Naive B cell (primary cell): ENCODE measurements around the gene ZNF750. TPM values are rescaled to one million over a fixed set of nuclear protein-coding genes. Genes with fewer than 3 reads are reported as not detected.

Experiments
- ATAC-seq, 2 donors: fragments of 150-1000 bp; cut with Tn5 transposase; 2 replicates each; pipeline ENCODE4 v1.10.0; 2021; ENCODE audit warnings: low read depth in 2 of 2, mild to moderate bottlenecking in 2 of 2, moderate library complexity in 2 of 2
- DNase-seq: peaks from one replicate; pipeline ENCODE4 v3.0.0; 2022
- H3K27ac Mint-ChIP-seq, 6 donors: one replicate each; pipeline ENCODE4 v1.8.0; 2020 to 2022; ENCODE audit warnings: mild to moderate bottlenecking in 6 of 6, mixed read lengths in 6 of 6, moderate library complexity in 5 of 6, inconsistent platforms in 2 of 6
- H3K27me3 Mint-ChIP-seq, 3 donors: one replicate each; pipeline ENCODE4 v1.8.0; 2021 to 2022; ENCODE audit warnings: mixed read lengths in 3 of 3, mild to moderate bottlenecking in 1 of 3
- H3K36me3 Mint-ChIP-seq, 2 donors: one replicate each; pipeline ENCODE4 v1.8.0; 2020 to 2022; ENCODE audit warnings: mixed read lengths in 2 of 2, inconsistent platforms in 1 of 2, mild to moderate bottlenecking in 1 of 2
- H3K4me1 Mint-ChIP-seq, 3 donors: one replicate each; pipeline ENCODE4 v1.8.0; 2020 to 2022; ENCODE audit warnings: mixed read lengths in 3 of 3, inconsistent platforms in 1 of 3, mild to moderate bottlenecking in 1 of 3, moderate library complexity in 1 of 3
- H3K4me3 Mint-ChIP-seq, 8 donors: one replicate each; pipeline ENCODE4 v1.8.0; 2020 to 2022; ENCODE audit warnings: mild to moderate bottlenecking in 8 of 8, mixed read lengths in 8 of 8, moderate library complexity in 8 of 8, inconsistent platforms in 2 of 8
- H3K9me3 Mint-ChIP-seq, 7 donors: one replicate each; pipeline ENCODE4 v1.8.0; 2020 to 2022; ENCODE audit warnings: mixed read lengths in 7 of 7, mild to moderate bottlenecking in 5 of 7, inconsistent platforms in 2 of 7, moderate library complexity in 1 of 7
- polyA plus RNA-seq, 6 donors: library from polyadenylated mRNA; unstranded; fragments of 300-500 nt; fragmentation: Illumina TruSeq; gene quantifications; one replicate each; pipeline ENCODE4 v1.2.3, GENCODE V29; 2021; ENCODE audit warnings: low read depth in 6 of 6

The ZNF750 gene
- polyA plus RNA-seq, 6 donors from 2014 or later, result 0.12 TPM; not detected in 5

DNA sequence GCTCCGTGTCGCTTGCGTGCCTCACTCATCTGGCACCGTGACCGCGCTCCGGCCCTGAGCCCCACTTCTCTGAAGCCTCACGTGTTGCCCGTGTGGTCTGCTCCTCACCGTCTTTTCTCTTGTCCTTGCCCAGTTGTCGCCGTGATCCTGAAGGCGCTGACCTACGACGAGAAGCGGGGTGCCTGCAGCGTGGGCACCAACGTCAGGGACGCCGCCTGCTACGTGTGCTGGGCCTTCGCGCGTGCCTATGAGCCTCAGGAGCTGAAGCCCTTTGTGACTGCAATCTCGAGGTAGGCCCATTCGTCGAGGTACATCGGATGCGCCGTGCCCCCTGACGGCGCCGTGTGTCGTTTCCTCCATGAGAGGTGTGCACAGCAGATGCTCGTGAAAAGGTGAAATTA, 30.3 kb upstream of the ZNF750 start:
- Mint-ChIP-seq H3K27ac (peak overlapping the region; percentile 97 to 99 (median 98)), H3K4me3 (peak overlapping the region in 6 of 8 donors; percentile 65 to 84 (median 76)), H3K36me3 (peaks cover 0 to 8% of the 10 kb centered on the region in 2 donors), H3K4me1 (peaks cover 45 to 89% (median 66%) of the 10 kb centered on the region in 3 donors), H3K27me3 (peaks cover 8 to 35% (median 26%) of the 10 kb centered on the region in 3 donors), H3K9me3 (no peaks in the 10 kb centered on the region)
- no peak for ATAC-seq
- no peak for DNase-seq

DNA sequence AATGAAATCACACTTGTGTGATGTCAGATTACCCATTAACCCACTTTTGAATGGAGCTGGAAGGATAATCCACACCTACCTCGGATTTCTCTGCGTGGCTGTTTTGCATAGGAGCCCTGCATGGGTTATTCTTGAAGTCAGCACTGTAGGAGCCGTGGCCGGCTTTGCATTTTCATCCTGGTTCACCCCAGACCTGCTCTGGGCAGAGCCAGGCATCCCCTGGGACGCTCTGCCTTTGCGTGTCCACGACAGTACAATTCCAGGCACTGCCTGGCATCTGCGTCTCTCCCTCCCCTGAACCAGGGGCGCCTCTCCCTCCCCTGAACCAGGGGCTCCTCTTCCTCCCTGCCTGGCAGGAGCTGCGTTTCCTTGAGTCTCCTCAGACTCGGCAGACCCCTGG, 29.7 kb upstream of the ZNF750 start:
- H3K4me1 Mint-ChIP-seq, result peaks cover 46 to 89% (median 66%) of the 10 kb centered on the region in 3 donors
- H3K9me3 Mint-ChIP-seq, result no peaks in the 10 kb centered on the region
- ATAC-seq (no peak), DNase-seq (no peak)
- peak overlapping the region in 5 of 6 donors; percentile 76 to 99 (median 98) for H3K27ac Mint-ChIP-seq
- peak overlapping the region in 2 of 8 donors; percentile 22 to 42 for H3K4me3 Mint-ChIP-seq
- H3K27me3 Mint-ChIP-seq, result peaks cover 8 to 35% (median 26%) of the 10 kb centered on the region in 3 donors
- H3K36me3 Mint-ChIP-seq, result peaks cover 0 to 8% of the 10 kb centered on the region in 2 donors

DNA sequence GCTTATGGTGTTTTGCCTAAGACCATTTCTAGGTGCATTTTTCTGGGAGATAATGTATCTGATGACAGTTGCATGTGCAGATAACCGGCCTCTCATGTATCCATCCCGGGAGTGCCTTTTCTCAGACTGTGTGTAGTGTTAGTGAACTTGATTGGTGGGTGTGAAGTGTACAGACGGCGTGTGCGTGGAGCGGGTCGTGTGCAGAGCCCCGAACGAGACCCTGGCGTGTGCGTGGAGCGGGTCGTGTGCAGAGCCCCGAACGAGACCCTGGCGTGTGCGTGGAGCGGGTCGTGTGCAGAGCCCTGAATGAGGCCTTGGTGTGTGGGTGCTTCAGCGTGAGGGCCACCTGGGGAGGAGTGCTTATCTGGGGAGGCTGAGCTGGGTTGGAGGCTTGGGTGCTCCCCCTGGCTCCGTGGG, 28.9 kb upstream of the ZNF750 start:
- Mint-ChIP-seq H3K27me3 (peaks cover 8 to 39% (median 31%) of the 10 kb centered on the region in 3 donors), H3K27ac (peak overlapping the region; percentile 1 to 98 (median 58)), H3K36me3 (peaks cover 0 to 8% of the 10 kb centered on the region in 2 donors), H3K4me3 (peak overlapping the region in 3 of 8 donors; percentile 3 to 30 (median 11)), H3K9me3 (no peaks in the 10 kb centered on the region), H3K4me1 (peaks cover 54 to 93% (median 71%) of the 10 kb centered on the region in 3 donors)
- ATAC-seq, result no peak
- no peak for DNase-seq

DNA sequence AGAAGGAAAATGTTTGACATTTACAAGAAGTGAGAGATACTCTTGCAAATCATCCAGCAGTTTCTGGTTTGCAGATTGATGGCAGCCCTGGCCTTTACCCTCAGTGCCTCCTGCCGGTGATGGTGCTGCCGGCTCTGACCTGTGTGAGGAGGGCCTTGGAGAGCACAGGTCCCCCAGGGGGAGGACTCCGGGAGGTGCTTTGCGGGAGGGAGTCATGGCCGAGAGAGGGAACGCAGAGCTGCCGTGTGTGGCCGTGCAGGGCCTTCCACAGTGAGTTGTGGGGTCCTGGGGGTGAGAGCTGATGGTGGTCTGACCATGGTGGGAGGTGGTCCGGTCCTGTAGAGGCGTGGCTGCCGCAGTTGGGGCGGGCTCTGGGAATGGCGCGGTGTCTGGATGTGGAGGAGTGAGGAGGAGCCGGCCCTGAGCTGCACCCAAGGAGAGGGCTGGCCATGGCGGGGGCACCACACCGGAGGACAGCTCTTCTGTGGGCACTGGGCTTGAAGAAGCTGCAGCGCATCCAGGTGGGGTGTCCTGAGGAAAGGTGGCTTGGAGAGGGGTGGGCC, 28.0 kb upstream of the ZNF750 start:
- no peak for ATAC-seq
- H3K27me3 Mint-ChIP-seq, result peaks cover 8 to 43% (median 29%) of the 10 kb centered on the region in 3 donors
- H3K4me3 Mint-ChIP-seq, result no peak overlapping the region
- H3K9me3 Mint-ChIP-seq, result no peaks in the 10 kb centered on the region
- no peak for DNase-seq
- H3K27ac Mint-ChIP-seq, result peak overlapping the region in 4 of 6 donors; percentile 19 to 80 (median 60)
- peaks cover 0 to 8% of the 10 kb centered on the region in 2 donors for H3K36me3 Mint-ChIP-seq
- peaks cover 56 to 93% (median 73%) of the 10 kb centered on the region in 3 donors for H3K4me1 Mint-ChIP-seq

DNA sequence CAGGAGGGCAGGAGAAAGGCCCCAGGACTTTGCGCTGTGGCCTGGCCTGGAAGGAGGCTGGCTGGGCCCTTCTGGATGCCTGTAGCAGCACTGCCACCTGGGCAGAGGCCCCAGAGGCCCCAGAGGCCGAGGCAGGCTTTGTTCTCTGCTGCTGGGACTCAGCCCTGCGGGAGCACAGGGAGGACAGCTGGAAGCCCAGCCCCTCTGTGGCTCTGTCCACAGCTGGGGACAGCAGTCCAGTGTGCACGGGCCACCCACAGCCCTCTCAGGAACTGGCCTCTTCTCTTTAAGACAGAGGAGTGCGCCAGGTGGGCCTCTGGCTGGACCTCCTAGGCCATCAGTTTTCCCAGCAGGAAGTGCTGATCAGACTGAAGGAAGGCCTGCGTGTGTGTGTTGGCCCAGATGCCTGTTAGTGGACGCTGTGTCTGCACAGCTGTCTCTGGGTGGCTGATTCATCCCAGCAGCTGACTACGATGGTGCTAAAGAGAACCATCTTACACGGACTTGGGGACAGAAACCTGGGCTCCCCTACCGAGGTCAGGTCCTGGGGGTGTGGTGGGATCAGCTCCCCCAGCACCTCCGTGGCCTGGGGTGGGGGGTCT, 26.9 kb upstream of the ZNF750 start:
- Mint-ChIP-seq H3K4me3 (peak overlapping the region in 1 of 8 donors; percentile 28), H3K27ac (peak overlapping the region in 1 of 6 donors; percentile 51), H3K9me3 (no peaks in the 10 kb centered on the region), H3K4me1 (peaks cover 57 to 92% (median 72%) of the 10 kb centered on the region in 3 donors), H3K27me3 (peaks cover 8 to 47% (median 30%) of the 10 kb centered on the region in 3 donors), H3K36me3 (peaks cover 0 to 8% of the 10 kb centered on the region in 2 donors)
- ATAC-seq (no peak), DNase-seq (no peak)

DNA sequence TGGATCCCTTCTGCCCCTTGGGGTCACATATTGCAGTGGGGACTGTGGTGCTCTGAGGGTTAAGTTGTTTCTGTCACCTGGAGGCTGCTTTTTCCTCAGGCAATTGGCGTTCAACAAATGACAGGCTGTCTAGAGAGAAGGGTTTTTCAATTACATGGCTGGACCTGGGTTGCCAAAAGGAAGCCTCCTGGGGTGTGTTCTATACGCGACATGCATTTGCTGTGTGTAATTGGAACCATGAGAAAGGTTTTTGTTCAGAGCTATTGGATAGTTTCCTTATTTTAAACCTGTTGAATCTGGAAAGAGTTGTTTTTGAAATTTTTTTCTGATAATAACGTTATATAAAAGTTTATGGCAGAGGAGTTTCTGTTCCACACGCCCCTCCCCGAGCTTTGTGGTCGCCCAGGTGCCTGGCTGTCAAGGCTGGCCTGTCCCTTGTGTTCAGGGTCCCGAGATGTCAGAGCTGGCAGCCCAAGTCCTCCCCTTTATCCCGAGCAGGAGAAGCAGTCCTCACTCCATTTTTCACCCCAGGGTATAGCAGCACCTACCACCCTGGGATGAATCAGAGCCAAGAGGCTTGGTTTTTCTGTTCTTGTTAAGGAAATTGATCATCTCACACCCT, 26.1 kb upstream of the ZNF750 start:
- Mint-ChIP-seq H3K4me1 (peaks cover 59 to 89% (median 70%) of the 10 kb centered on the region in 3 donors), H3K27ac (peak overlapping the region in 5 of 6 donors; percentile 2 to 88 (median 51)), H3K36me3 (peaks cover 0 to 8% of the 10 kb centered on the region in 2 donors), H3K4me3 (peak overlapping the region in 4 of 8 donors; percentile 28 to 80 (median 57)), H3K27me3 (peaks cover 8 to 52% (median 26%) of the 10 kb centered on the region in 3 donors), H3K9me3 (no peaks in the 10 kb centered on the region)
- DNase-seq (no peak), ATAC-seq (no peak)

DNA sequence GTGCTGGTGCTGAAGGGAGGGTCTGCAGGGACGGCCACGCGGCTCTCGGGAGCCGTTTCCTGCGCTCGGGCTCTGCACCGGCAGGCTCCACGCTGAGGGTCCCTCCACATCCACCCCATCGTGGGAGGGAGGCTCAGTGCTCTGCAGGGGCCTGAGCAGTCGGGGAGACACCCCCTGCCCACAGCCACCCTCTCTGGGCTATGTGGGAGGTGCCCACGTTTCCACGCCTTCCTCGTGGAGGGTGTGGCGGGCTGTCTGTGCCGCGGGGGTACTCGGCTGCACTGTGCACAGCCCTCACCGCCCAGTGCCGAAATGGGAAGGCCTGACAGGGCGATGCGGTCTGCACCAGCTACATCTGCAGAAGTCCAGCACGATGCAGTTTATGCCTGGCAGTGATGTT, 25.5 kb upstream of the ZNF750 start:
- Mint-ChIP-seq H3K36me3 (peaks cover 0 to 4% of the 10 kb centered on the region in 2 donors), H3K9me3 (no peaks in the 10 kb centered on the region), H3K27me3 (peaks cover 8 to 51% (median 27%) of the 10 kb centered on the region in 3 donors), H3K4me1 (peaks cover 57 to 90% (median 68%) of the 10 kb centered on the region in 3 donors), H3K27ac (peak overlapping the region in 3 of 6 donors; percentile 51 to 88 (median 51)), H3K4me3 (peak overlapping the region in 4 of 8 donors; percentile 51 to 80 (median 72))
- DNase-seq (no peak), ATAC-seq (no peak)

DNA sequence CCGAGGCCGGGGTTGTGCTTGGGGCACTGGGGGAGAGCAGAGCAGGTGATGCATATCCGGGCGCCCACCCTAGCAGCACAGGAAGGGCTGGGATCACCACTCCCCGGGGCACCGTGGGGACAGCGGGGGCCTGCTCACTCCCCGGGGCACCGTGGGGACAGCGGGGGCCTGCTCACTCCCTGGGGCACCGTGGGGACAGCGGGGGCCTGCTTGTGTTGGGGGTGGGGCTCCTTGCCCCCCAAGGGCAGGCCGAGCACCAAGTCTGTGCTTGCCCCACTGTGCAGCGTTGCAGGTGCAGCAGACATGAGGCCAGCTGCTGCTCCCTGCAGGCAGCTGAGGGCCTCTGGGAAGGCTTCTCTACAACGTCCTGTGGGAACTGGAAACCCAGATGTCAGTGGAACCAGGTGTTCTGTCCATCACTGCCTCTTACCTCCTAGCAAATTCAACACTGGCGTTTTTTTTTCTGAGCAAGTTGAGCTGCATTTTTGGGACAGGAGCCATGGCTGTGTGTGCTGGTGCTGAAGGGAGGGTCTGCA, 25.0 kb upstream of the ZNF750 start:
- Mint-ChIP-seq H3K27me3 (peaks cover 8 to 50% (median 30%) of the 10 kb centered on the region in 3 donors), H3K4me3 (peak overlapping the region in 7 of 8 donors; percentile 42 to 90 (median 80)), H3K9me3 (no peaks in the 10 kb centered on the region), H3K4me1 (peaks cover 57 to 90% (median 68%) of the 10 kb centered on the region in 3 donors), H3K27ac (peak overlapping the region; percentile 63 to 97 (median 90)), H3K36me3 (no peaks in the 10 kb centered on the region)
- no peak for DNase-seq
- ATAC-seq, result no peak

DNA sequence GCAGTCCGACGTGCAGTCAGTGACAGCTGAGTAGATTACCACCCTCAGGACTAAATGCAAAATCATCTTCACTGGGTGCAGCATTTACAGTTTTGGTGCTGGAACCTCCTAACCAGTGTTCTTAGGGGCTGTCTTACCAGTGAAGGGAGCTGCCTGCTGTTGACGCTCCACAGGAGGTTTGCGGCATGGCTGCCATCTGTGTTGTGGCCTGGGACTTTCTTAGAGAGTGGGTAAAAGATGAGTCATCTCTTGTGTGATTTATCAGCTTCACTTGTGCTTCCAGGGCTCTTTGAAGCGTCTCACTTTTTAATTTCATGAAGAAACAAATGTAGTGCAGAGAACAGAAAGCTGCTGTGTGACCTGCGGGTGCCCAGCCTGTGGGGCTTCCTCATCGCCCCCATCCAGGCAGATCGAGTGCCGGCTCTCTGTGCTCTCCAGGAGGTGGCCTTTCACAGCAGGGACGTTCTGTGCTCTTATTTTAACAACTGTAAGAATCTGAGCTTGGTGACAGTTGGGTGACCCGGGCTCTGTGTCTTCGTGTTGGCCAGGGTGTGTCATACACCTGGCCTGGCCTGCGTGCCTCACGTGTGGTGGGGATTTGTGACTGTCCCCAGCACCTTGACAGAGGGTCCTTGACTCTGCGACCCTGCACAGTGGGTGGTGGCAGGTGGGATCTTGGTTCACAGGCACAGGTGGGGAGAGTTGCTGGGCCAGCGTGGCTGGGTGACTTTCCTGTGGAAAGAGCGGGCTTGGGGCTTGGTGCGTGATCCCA, 24.3 kb upstream of the ZNF750 start:
- no peaks in the 10 kb centered on the region for H3K9me3 Mint-ChIP-seq
- H3K4me3 Mint-ChIP-seq, result peak overlapping the region; percentile 42 to 90 (median 80)
- H3K4me1 Mint-ChIP-seq, result peaks cover 61 to 91% (median 70%) of the 10 kb centered on the region in 3 donors
- no peaks in the 10 kb centered on the region for H3K36me3 Mint-ChIP-seq
- DNase-seq (peak; percentile 73), ATAC-seq (peak; percentile 79 to 84)
- H3K27me3 Mint-ChIP-seq, result peaks cover 8 to 48% (median 30%) of the 10 kb centered on the region in 3 donors
- peak overlapping the region; percentile 63 to 97 (median 90) for H3K27ac Mint-ChIP-seq

DNA sequence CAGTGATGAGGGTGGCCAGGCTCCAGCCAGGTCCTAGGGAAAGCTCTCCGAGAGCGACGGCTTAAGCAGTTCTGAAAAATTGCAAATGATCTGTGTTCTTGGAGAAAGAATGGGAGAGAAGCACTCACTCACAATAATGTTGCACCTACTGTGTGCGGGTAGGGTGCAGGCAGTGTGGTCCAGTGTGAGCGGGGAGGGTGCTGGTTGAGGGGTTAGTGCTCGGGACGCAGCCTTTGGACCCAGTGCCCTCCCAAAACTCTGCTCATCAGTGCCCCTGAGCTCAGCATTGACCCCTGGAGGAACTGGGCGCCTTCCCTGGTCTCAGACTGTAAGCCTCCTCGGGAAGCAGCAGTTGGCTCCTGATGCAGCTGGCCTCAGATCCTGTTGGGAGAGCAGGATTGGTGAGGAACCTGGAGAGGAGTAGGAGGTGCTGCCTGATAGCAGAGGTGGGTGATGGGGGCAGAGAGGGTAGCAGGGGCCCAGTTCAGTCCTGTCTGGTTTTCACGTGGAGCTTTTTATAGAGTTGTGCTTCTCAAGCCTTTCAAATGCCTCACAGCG, 23.6 kb upstream of the ZNF750 start:
- Mint-ChIP-seq H3K4me3 (peak overlapping the region in 7 of 8 donors; percentile 42 to 90 (median 80)), H3K4me1 (peaks cover 60 to 91% (median 66%) of the 10 kb centered on the region in 3 donors), H3K27ac (peak overlapping the region in 5 of 6 donors; percentile 87 to 97 (median 90)), H3K27me3 (peaks cover 8 to 42% (median 26%) of the 10 kb centered on the region in 3 donors), H3K36me3 (no peaks in the 10 kb centered on the region), H3K9me3 (no peaks in the 10 kb centered on the region)
- no peak for DNase-seq
- no peak for ATAC-seq

DNA sequence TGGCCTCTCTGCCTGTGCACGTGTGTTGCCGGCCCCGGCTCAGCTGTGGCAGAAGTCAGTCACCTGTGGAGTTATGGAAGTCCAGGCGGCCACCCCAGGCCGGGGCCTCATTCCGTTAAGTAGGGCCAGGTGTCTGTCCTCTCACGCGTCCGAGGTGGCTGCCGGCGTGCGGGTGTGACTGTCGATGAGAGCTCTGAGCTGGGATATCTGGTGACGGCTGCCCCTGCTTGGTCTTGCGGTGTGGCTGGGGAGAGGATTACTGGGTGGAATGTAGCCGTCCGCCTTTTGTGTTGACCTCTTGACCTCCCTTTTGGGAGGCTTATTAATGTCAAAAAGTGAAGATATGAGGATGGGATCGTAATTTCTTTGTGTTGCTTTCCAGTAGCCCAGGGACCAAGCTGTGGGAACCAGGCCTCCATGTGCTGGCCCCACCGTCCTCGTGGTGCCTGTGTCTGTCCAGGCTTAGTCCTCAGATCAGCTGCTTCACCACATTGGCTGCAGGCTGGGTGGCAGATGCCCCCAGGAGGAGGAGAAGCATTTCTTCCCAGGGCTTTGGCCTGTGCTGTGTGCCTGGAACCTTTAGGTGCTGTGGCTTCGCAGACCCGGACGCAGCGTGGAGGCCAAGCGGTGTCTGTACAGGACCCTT, 23.0 kb upstream of the ZNF750 start:
- DNase-seq, result no peak
- peak overlapping the region in 3 of 8 donors; percentile 29 to 65 (median 39) for H3K4me3 Mint-ChIP-seq
- no peaks in the 10 kb centered on the region for H3K36me3 Mint-ChIP-seq
- ATAC-seq, result no peak
- H3K27me3 Mint-ChIP-seq, result peaks cover 5 to 37% (median 25%) of the 10 kb centered on the region in 3 donors
- H3K4me1 Mint-ChIP-seq, result peaks cover 58 to 86% (median 66%) of the 10 kb centered on the region in 3 donors
- peak overlapping the region in 4 of 6 donors; percentile 21 to 94 (median 80) for H3K27ac Mint-ChIP-seq
- no peaks in the 10 kb centered on the region for H3K9me3 Mint-ChIP-seq

DNA sequence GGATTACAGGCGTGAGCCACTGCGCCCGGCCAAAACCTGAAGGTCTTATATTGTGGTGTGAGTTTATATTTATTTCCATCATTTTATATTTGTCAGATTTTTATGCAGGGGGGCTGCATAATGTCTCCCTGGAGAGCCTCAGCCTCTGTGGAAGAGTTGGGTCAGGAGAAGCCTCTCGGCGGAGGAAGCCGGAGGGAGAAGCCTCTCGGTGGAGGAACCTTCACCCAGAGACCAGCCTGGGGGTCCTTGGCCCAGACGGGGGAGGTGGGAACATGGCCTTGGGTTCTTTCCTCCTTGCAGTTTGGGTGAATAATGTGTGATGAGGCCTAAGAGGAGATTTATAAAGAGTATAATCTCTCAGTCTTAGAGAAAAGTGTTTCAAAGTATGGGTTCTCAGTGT, 22.4 kb upstream of the ZNF750 start:
- DNase-seq (no peak), ATAC-seq (no peak)
- peaks cover 0 to 2% of the 10 kb centered on the region in 2 donors for H3K36me3 Mint-ChIP-seq
- no peaks in the 10 kb centered on the region for H3K9me3 Mint-ChIP-seq
- H3K4me3 Mint-ChIP-seq, result peak overlapping the region in 2 of 8 donors; percentile 9 to 30
- peaks cover 0 to 33% (median 22%) of the 10 kb centered on the region in 3 donors for H3K27me3 Mint-ChIP-seq
- peak overlapping the region in 3 of 6 donors; percentile 7 to 73 (median 56) for H3K27ac Mint-ChIP-seq
- peaks cover 55 to 81% (median 66%) of the 10 kb centered on the region in 3 donors for H3K4me1 Mint-ChIP-seq
